ENCODE data around the gene IRX2.

- no peak for TF ChIP-seq CTCF (IDR thresholded peaks at IDR 0.05; ENCODE audit: poor library complexity, severe bottlenecking)
- no peak for TF ChIP-seq EZH2 (IDR thresholded peaks at IDR 0.05; ENCODE audit: borderline replicate concordance, insufficient read depth, low read length, poor library complexity, severe bottlenecking)
- TF ChIP-seq REST (IDR thresholded peaks at IDR 0.05; ENCODE audit: borderline replicate concordance) = no peak
- no peak for TF ChIP-seq RAD21 (conservative IDR thresholded peaks at IDR 0.05)
- no peak for TF ChIP-seq MXI1 (conservative IDR thresholded peaks at IDR 0.05; ENCODE audit: poor library complexity, severe bottlenecking)
These were observed 25.3 kb downstream of the IRX2 start for GRCh38 chr5:2725980-2726765.

Measured in neural cell (in vitro differentiated cells).